ENCODE results near the gene LDHD. TPM values are rescaled to one million over a fixed set of nuclear protein-coding genes. Genes with fewer than 3 reads are reported as not detected.

The LDHD gene
- total and polyA plus RNA-seq, 10 of the 15 experiments (the other 5 are each of a cell fraction or from before 2014, with no cell fraction given), result 0.10 to 0.12 TPM; not detected in 8

- Histone ChIP-seq H3K9ac (ENCODE audit: control insufficient read depth, insufficient read depth, low read length) (no peak overlapping the region; the same call in 1 of the 2 replicates), H3K4me3 (no peak overlapping the region), H4K20me1 (ENCODE audit: control insufficient read depth, insufficient read depth) (no peaks in the 10 kb centered on the region), H2AFZ (ENCODE audit: control insufficient read depth, low read depth, low read length) (peak overlapping the region; percentile 49; the same call in 1 of the 2 replicates), H3K79me2 (ENCODE audit: control insufficient read depth, insufficient read depth, low read length) (no peaks in the 10 kb centered on the region; the same call in none of the 2 replicates), H3K4me1 (ENCODE audit: control insufficient read depth, insufficient read depth, low read length) (peaks cover 14% of the 10 kb centered on the region), H3K36me3 (ENCODE audit: control insufficient read depth in 2 of 2, insufficient read depth in 2 of 2, low read length in 1 of 2) (no peaks in the 10 kb centered on the region), H3K27me3 (replicated peaks in 1 of 2; ENCODE audit: control insufficient read depth in 2 of 2, insufficient read depth in 2 of 2, low read length in 1 of 2) (no peaks in the 10 kb centered on the region), H3K4me2 (ENCODE audit: control insufficient read depth, insufficient read depth) (peak overlapping the region; percentile 36), H3K9me3 (replicated peaks; ENCODE audit: control insufficient read depth, insufficient read depth, low read length) (no peaks in the 10 kb centered on the region), H3K27ac (ENCODE audit: control insufficient read depth, insufficient read depth) (no peak overlapping the region)
- ATAC-seq (no peak), FAIRE-seq (no peak), DNase-seq (ENCODE audit: low read depth, low spot score) (no peak)
- ChIA-PET RAD21 (ENCODE audit: unreplicated experiment) (interaction anchor here (1.1 to 1.2 kb wide), 2 partner anchors 34 to 46 kb away, joined by 3 read pairs; no protein-coding TSS in a partner anchor), SMC1A (ENCODE audit: uncharacterized antibody, unreplicated experiment) (no interaction called here), POLR2A (interaction anchor here (0.7 kb wide), 1 partner anchor 318 kb away, joined by 3 read pairs; no protein-coding TSS in a partner anchor), CTCF (interaction anchor here (0.6 to 1.4 kb wide), 4 partner anchors 10 to 61 kb away, joined by 3 read pairs; no protein-coding TSS in a partner anchor)
- no TSS peak for BruUV-seq (replicated peaks)
- 61% methylated on average over 12 of the region's 15 CpGs for WGBS (ENCODE audit: insufficient coverage, insufficient replicate concordance, low lambda C conversion rate, missing lambda C conversion rate)
- intact Hi-C loops (cut with micrococcal nuclease; ENCODE audit: unreplicated experiment), result no loop called here
- TF ChIP-seq YBX1 (IDR thresholded peaks at IDR 0.05) (no peak), MEF2B (IDR thresholded peaks at IDR 0.05; ENCODE audit: partially characterized antibody, poor library complexity, severe bottlenecking) (no peak), PRDM15 (CRISPR knock-in tag; IDR thresholded peaks at IDR 0.05) (no peak), EED (IDR thresholded peaks at IDR 0.05; ENCODE audit: low read depth) (peak; percentile 19; the same call in 1 of the 2 replicates), RUNX3 (IDR thresholded peaks at IDR 0.05; ENCODE audit: low read length) (peak; percentile 79), MYB (IDR thresholded peaks at IDR 0.05; ENCODE audit: borderline replicate concordance, low read depth, low read length) (no peak), PML (IDR thresholded peaks at IDR 0.05; ENCODE audit: low read length) (no peak)
- in situ Hi-C loops (cut with MboI), result no loop called here
Observed at GRCh38 chr16:75064403-75065148, 52.0 kb downstream of the LDHD start.
